HG02885 (cell line): Measurements from ENCODE around the gene TMEM41A.
"Not testable (repeated sequence)": the region's sequence is repeated elsewhere in the genome, so short reads cannot be mapped to it uniquely, and the experiment has no call there.

Experiments used
- ATAC-seq: cut with Tn5 transposase; IDR thresholded peaks from one replicate; pipeline ENCODE4 v1.9.1; 2021; ENCODE audit warnings: mild to moderate bottlenecking; ENCODE audit not compliant: unreplicated experiment, poor library complexity

TMEM41A gene

GRCh38 chr3:185490241-185490640 is 8.6 kb downstream of the TMEM41A start:
- ATAC-seq, result no peak

GRCh38 chr3:185489462-185489861 is 9.4 kb downstream of the TMEM41A start:
- ATAC-seq, result no peak

- no peak for ATAC-seq
These were observed 10.4 kb downstream of the TMEM41A start for GRCh38 chr3:185488465-185488864.

GRCh38 chr3:185486394-185486793 is 12.4 kb downstream of the TMEM41A start:
- no peak for ATAC-seq

GRCh38 chr3:185484296-185484695 is 14.5 kb downstream of the TMEM41A start:
- no peak for ATAC-seq

- no peak for ATAC-seq
These were observed 19.4 kb downstream of the TMEM41A start for GRCh38 chr3:185479373-185479945.

GRCh38 chr3:185477316-185477715 is 21.5 kb downstream of the TMEM41A start:
- no peak for ATAC-seq

GRCh38 chr3:185474922-185475321 is 23.9 kb downstream of the TMEM41A start:
- not testable (repeated sequence) for ATAC-seq

- no peak for ATAC-seq
These were observed 25.5 kb downstream of the TMEM41A start for GRCh38 chr3:185473290-185473815.

GRCh38 chr3:185470323-185470722 is 28.5 kb downstream of the TMEM41A start:
- no peak for ATAC-seq

GRCh38 chr3:185469542-185469941 is 29.3 kb downstream of the TMEM41A start:
- no peak for ATAC-seq

- not testable (repeated sequence) for ATAC-seq
These were observed 32.7 kb downstream of the TMEM41A start for GRCh38 chr3:185466123-185466522.

- ATAC-seq, result no peak
These were observed 33.4 kb downstream of the TMEM41A start for GRCh38 chr3:185465471-185465870.

GRCh38 chr3:185460719-185461350 is 38.0 kb downstream of the TMEM41A start:
- ATAC-seq, result no peak

- ATAC-seq, result no peak
These were observed 38.5 kb downstream of the TMEM41A start for GRCh38 chr3:185460309-185460708.

GRCh38 chr3:185457376-185457775 is 41.5 kb downstream of the TMEM41A start:
- ATAC-seq, result no peak

GRCh38 chr3:185451432-185451831 is 47.4 kb downstream of the TMEM41A start:
- ATAC-seq, result not testable (repeated sequence)

- no peak for ATAC-seq
These were observed 50.7 kb downstream of the TMEM41A start for GRCh38 chr3:185448107-185448506.

- ATAC-seq, result no peak
These were observed 54.5 kb downstream of the TMEM41A start for GRCh38 chr3:185444329-185444728.

GRCh38 chr3:185442031-185442430 is 56.8 kb downstream of the TMEM41A start:
- no peak for ATAC-seq

GRCh38 chr3:185439745-185440466 is 58.9 kb downstream of the TMEM41A start:
- ATAC-seq, result no peak
